ENCODE data around the gene ABCC10. TPM values are rescaled to one million over a fixed set of nuclear protein-coding genes. Genes with fewer than 3 reads are reported as not detected.
A peak's percentile ranks its signal among the peaks of the same experiment; 100 is the strongest.

The ABCC10 gene
- total RNA-seq, 3 donors from 2014 or later = 25.3 to 43.3 (median 37.4) TPM

DNA sequence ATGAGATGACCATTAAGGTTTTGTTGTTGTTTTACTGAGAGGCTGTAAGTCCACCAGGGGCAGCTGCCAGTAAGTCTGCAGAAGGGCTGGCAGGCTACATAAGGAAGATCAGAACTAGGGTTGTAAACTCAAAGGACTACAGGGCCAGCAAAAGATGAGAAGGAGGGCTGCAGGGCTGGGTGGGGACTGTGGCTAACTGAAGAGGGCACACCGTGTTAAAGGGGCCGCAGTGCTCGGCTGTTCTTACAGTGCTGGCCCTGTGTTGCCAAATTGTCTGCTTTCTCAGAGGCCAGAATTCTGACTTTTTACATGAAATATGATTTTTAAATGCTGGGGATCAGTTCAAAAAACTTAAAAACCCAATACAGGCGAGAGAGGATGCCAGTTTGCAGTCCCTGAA lies 32.4 kb upstream of the ABCC10 start:
- DNase-seq (no peak), ATAC-seq (no peak)
- TF ChIP-seq, protein P1, sequence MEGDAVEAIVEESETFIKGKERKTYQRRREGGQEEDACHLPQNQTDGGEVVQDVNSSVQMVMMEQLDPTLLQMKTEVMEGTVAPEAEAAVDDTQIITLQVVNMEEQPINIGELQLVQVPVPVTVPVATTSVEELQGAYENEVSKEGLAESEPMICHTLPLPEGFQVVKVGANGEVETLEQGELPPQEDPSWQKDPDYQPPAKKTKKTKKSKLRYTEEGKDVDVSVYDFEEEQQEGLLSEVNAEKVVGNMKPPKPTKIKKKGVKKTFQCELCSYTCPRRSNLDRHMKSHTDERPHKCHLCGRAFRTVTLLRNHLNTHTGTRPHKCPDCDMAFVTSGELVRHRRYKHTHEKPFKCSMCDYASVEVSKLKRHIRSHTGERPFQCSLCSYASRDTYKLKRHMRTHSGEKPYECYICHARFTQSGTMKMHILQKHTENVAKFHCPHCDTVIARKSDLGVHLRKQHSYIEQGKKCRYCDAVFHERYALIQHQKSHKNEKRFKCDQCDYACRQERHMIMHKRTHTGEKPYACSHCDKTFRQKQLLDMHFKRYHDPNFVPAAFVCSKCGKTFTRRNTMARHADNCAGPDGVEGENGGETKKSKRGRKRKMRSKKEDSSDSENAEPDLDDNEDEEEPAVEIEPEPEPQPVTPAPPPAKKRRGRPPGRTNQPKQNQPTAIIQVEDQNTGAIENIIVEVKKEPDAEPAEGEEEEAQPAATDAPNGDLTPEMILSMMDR (IDR thresholded peaks at IDR 0.05) = no peak
- H3K4me3 ChIP-seq = no peak overlapping the region
- no peaks in the 10 kb centered on the region for H3K9me3 ChIP-seq
- no peaks in the 10 kb centered on the region for H3K4me1 ChIP-seq (ENCODE audit: low read depth)
- H3K36me3 ChIP-seq (ENCODE audit: low read depth) = no peaks in the 10 kb centered on the region
- intact Hi-C loops (cut with DNase I, micrococcal nuclease) = no loop called here

DNA sequence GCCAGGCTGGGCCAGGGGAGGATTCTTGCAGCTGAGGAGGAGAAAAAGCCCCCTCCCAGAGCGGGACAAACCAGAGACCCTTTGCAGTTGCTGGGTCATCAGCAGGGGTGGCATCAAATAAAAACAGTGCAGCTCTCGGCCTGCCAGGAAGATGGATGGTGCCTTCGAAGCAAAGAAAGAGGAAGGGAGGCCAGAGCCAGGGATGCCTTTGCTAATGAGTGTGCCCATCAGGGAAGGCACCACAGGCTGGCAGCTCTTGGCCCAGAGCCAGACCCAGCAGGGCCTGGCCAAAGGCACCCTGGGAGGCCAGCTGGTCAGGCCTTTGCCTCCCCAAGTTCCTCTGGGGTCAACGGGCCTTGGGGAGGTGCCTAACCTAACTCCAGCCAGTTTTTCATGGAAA lies 31.6 kb upstream of the ABCC10 start:
- intact Hi-C loops (cut with DNase I, micrococcal nuclease) = no loop called here
- ATAC-seq = no peak
- DNase-seq = no peak
- Histone ChIP-seq H3K36me3 (ENCODE audit: low read depth) (no peaks in the 10 kb centered on the region), H3K4me3 (no peak overlapping the region), H3K9me3 (no peaks in the 10 kb centered on the region), H3K4me1 (ENCODE audit: low read depth) (no peaks in the 10 kb centered on the region)
- TF ChIP-seq, protein P1 (IDR thresholded peaks at IDR 0.05) = no peak

DNA sequence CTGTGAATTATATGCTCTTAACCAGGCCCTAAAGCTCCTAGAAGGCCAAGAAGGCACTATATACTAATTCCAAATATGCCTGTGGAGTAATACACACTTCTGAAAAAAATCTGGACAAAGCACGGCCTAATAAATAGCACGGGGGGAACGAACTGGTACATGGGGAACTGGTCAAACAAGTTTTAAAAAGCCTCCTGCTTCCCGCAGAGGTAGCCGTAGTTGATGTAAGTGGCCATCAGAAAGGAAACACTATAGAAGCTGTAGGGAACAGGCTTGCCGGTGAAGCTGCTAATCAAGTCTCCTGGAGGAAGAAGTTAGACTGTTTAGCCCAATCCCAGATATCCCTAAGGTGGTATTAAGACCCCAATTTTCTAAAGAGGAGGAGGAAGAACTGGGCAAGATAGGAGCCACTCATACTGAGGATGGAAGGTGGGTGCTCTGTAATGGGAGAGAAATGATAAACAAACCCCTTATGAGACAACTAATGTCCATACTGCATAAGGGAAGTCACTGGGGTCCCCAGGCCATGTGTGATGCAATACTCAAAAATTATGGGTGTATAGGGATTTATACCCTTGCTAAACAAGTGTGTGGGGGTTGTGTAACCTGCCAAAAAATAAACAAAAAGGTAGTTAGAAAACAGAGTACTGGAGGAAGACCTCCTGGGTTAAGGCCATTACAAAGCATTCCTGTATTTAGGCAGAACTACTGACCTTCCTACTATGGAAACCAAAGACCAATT lies 30.8 kb upstream of the ABCC10 start:
- intact Hi-C loops (cut with DNase I, micrococcal nuclease) = no loop called here
- TF ChIP-seq, protein P1 (IDR thresholded peaks at IDR 0.05) = no peak
- H3K9me3 ChIP-seq = no peaks in the 10 kb centered on the region
- no peaks in the 10 kb centered on the region for H3K4me1 ChIP-seq (ENCODE audit: low read depth)
- no peaks in the 10 kb centered on the region for H3K36me3 ChIP-seq (ENCODE audit: low read depth)
- no peak overlapping the region for H3K4me3 ChIP-seq
- DNase-seq (no peak), ATAC-seq (peak; percentile 23)

DNA sequence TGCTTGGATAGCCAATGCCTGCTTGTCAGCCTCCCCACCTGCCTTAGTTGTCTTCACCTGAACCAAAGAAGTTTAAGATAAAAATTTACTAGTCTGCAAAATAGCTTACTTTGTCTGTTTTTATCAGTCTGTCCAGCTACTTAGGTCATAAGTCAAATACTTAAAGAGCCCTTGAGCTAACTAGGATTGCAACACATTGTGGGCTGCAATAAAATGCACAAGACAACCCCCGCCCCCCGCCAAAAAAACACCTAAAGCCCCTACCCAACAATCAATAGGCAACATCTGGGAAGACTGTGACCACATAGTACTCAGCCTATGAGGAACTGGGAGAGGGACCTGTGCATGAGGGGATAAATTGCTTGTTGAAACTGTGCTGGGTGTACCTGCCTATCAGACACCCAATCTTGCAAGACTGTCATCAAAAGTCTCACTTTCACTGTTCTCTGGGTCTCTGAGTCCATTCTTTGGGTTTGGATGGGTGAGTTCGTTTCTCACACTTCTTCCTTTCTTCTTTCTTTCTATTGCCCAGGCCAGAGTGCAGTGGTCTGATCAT lies 27.3 kb upstream of the ABCC10 start:
- Histone ChIP-seq H3K9me3 (no peaks in the 10 kb centered on the region), H3K36me3 (ENCODE audit: low read depth) (no peaks in the 10 kb centered on the region), H3K4me3 (no peak overlapping the region), H3K4me1 (ENCODE audit: low read depth) (no peaks in the 10 kb centered on the region)
- no peak for ATAC-seq
- DNase-seq = no peak
- intact Hi-C loops (cut with DNase I, micrococcal nuclease) = no loop called here
- TF ChIP-seq, protein P1 (IDR thresholded peaks at IDR 0.05) = no peak

DNA sequence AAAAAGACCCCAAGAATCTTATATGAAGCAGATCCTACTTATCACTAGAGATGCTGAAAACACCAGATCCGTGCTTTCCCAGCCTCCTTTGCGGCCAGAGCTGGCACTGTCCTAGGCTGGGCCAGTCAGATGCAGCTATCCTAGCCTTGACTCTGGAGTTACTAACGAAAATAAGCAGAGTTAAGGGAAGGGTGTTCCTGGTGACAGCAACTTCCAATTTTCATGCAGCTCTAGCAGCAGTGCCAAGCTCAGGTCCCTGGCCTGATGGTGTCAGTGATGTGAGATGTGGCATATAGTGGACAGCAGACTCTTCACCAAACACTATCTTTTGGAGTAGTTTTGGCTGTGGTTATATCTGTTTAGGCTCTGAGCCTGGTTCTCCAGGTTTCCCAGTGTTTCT lies 25.6 kb upstream of the ABCC10 start:
- Histone ChIP-seq H3K36me3 (ENCODE audit: low read depth) (no peaks in the 10 kb centered on the region), H3K4me3 (no peak overlapping the region), H3K9me3 (no peaks in the 10 kb centered on the region), H3K4me1 (ENCODE audit: low read depth) (no peaks in the 10 kb centered on the region)
- DNase-seq = no peak
- no peak for ATAC-seq
- intact Hi-C loops (cut with DNase I, micrococcal nuclease) = no loop called here
- TF ChIP-seq, protein P1 (IDR thresholded peaks at IDR 0.05) = no peak

Measured in mucosa of descending colon (tissue), 3 donors.